ENCODE measurements around the gene SLC25A52.
"Not testable (repeated sequence)": the region's sequence is repeated elsewhere in the genome, so short reads cannot be mapped to it uniquely, and the experiment has no call there.

The SLC25A52 gene

DNA sequence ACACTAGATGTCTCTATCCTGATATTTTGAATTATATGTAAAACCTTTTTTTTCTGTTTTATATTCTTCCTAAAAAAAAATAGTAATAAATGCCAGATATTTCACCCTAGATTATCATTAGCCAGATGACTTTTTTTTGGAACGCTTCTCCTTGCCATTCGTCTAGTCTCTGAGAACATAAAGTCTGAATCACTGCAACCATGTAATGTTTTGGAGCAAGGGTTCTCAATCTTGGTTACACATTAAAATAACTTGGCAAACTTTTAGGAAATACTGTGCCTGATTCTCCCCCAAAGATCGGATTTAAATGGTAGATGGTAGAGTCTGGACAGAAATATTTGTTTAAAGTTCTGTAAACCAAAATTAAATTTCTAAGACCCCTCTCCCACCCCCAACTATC, 21.0 kb downstream of the SLC25A52 start:
- DNase-seq = no peak

DNA sequence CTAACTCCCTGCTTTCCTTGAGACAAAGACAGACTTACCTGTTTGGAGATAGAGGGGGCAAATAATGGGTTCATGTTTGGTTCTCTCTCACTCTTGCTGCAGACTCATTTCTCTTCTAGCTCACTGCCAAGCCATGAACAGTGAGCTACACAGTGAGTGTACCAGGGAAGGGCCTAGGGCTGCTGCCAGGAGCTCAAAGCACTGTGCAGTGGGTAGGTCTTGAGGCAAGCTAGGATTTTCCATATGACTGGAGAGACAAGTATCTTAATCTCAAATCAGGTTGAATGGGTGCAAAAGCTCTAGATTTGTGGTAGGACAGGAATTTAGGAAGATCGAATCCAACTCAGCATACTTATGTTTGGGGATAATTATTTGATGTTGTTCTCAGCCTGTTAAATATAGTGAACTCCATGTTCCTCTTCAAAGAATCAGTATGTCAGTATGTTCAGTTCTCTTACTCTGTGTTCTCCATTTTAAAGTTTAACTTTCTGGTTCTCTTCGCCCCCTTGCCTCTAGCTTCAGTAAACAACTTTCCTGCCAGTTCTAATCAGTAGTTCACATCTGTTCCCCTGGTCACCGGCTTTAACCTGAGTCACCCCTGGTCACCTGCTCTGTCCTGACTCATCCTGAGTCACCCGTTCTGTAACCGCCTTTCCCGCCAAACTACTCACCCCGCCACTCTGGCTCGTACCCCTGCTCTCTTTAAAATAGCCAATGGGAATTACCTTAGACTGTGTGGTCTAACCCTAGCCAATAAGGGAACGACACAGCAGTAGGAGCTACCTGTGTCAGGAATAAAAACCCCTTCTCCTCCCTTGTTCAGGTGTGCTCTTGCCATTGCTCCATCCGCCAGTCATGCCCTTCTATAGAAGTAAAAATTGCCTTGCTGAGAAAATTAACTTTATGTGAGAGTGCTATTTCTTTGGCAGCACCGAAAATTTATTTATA, 21.9 kb downstream of the SLC25A52 start:
- no peak for DNase-seq

DNA sequence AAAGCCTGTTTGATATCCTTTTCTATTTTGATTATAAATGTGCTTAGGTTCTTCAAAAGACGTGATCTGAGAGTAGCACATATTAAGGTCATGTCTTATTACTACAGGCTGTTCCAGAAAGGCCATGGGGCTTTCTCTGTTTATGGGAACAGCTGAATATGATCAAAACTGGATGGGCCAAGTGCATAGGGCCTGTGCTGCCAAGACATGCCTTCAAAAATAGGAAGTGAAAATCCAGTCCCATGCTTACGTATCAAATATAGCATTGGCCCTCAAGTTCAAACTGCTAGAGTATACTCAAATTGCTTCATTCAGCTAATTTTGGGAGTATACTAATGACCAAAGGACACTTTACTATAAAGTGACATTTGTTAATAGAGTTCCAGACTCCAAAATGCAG, 24.1 kb downstream of the SLC25A52 start:
- DNase-seq = no peak

DNA sequence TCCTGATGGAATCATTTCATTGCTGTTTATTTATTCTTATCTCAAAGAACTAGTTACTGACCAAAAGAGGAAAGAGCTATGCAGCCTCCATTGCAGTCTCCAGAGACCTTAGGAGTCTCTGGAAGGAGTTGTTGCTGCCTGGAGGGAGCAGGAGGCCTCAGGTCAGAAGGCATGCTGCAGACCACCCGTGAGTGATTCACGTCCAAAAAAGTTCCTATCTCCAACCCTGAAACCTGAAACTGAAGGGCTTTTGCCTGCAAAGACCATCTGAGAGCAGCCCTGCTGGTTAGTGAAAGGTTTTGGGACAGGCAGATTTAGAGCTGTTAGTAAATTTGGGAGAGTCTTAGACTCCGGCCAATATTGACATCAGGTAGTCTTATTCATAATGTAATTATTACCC, 29.1 kb downstream of the SLC25A52 start:
- no peak for DNase-seq

DNA sequence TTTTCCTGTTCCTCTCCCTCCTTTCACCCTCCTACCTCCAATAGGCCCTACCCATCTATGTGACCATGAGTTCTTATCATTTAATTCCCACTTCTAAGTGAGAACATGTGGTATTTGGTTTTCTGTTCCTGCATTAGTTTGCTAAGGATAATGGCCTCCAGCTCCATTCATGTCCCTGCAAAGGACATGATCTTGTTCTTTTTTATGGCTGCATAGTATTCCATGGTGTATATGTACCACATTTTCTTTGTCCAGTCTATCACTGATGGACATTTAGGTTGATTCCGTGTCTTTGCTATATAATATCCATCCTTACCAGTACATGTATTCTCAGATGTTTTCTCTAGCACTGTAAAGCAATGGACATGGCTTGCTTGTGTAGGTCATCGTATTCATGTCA, 31.5 kb downstream of the SLC25A52 start:
- not testable (repeated sequence) for DNase-seq

DNA sequence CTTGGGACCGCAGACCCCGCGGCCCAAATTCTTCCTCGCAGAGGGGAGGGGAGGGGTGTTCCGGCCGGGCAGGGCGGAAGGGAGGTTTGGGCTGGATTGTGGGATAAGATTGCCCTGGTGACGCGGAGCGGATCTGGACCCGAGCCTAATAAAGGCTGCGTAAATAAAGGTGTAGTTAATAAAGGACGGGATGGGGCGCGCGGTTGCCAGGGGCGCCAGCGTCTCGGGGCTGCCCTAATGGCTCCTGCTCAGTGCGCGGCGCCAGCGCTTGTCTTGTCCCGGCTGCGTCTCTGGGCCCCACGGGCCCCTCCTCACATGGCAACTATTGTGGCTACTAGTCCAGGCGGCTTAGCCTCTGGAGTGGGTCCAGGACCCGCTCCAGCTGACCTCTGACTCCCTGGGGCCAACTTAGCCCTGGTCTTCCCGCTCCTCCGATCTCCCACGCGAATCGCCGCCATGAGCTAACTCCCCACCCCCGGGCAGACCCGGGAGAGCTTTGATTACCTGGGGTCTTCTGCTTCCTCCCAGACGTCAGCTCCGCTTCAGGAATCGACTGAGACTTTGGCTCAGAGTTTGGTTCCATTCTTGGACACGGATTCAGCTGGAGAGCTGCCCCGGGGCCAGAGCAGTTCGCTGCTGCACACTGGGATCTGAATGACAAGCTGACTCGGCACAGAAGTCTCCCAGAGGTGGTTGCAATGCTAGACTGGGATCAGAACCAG, 36.5 kb downstream of the SLC25A52 start:
- DNase-seq = no peak

DNA sequence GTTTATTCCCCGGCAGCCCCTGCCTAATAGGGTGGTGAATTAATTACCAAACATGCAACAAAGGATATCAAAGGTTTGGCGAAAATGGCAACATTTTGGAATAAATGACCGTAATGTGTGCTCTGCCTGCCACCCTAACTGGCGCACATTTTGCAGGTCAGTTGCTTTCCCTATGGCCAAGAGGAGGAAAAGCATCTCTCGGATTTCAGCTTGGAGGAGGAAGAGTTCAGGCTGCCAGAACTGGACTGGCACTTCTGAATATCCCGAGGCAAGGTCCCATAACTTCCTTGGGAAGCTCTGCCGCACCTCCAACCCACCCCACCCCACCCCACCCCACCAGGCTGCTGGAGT, 37.1 kb downstream of the SLC25A52 start:
- no peak for DNase-seq

DNA sequence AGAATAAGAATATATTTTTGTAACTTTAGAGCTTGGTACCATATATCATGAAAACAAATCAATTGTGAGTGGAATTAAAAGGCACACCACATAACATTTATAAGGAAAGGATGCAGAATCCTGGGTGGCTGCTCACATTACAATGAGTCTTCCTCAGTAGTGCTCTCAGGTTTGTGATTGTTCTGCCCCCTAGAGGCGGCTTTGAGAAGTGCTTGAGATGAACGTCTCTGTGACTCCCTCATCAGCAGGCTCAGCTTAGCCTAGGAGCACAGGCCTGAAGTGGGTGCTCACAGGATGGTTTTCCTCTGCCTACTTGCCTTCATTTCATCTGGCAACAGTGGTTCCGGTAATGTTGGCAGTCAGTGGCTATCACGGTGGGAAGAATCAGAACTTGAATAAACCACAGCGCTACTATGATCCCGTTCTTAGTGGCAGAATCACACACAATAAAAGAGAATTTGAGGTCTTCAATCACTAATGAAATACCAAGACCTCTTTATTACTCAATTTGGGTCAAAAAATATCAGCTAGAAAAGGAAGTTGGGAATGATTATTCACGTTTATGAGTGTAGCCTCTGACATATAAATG, 38.2 kb downstream of the SLC25A52 start:
- peak; percentile 66 to 75 for DNase-seq

DNA sequence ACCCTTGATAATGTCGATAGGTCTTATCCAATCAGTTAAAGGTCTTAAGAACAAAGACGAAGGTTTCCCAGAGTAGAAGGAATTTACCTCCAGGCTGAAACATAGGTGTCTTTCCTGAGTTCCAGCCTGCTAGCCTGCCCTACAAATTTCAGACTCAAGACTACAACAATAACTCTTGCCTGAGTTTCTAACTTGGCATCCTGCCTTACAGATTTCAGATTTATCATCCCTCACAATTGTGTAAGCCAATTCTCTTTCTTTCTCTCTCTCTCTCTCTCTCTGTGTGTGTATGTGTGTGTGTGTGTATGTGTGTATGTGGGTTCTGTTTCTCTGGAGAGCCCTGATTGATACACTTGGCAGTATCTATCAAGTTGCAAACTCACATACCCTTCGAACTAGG, 39.1 kb downstream of the SLC25A52 start:
- no peak for DNase-seq

DNA sequence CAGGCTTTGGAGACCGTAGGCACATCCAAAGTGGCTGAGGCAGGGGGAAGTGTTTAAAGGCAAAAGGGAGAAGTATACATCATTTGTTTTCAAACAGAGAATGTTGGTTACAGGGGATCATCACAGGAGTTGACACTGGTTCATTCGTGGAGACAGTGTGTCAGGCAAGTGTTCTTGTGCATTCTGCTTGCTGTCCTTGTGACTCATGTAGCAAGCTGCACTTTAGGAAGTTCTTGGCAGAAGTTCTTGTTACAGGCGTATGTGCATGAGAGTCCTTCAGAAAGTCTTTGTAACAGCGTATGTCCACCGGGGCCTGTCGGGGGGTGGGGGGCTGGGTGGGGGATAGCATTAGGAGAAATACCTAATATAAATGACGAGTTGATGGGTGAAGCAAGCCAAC, 39.8 kb downstream of the SLC25A52 start:
- no peak for DNase-seq

DNA sequence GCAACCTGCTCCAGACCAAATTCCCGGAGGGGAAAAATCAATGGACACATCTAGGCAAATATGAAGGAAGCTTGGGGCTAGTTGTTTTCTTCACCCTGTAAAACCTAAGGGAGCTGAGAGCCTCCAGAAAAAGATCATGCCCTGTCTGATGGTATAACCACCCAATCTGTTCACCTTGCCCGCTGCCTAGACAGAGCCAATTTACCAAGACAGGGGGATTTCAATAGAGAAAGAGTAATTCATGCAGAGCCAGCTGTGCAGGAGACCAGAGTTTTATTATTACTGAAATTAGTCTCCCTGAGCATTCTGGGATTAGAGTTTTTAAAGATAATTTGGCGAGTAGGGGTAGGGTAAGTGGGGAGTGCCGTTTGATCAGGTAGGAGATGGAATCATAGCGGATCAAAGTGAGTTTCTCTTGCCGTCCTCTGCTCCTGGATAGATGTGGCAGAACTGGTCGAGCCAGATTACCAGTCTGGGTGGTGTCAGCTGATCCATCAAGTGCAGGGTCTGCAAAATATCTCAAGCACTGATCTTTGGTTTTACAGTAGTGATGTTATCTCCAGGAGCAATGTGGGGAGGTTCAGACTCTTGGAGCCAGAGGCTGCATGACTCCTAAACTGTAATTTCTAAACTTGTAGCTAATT, 41.2 kb downstream of the SLC25A52 start:
- no peak for DNase-seq

DNA sequence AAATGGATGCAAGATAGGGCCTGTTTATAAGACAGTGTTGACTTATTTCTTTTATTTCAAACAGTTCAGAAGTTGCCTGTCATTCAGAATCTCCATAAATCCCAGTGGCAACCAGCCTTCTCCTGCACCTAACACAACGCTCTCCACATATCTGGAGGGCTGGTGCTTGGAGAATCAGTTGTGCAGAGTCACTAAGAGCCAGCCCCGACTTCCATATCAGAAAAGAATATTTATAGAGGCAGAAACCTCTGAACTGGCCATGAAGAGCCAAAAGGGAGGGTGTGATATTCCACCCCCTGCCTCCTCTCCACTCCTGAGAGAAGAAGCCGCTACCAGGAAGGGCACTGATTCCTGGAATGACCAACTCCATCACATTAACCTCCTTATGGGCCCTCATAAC, 42.3 kb downstream of the SLC25A52 start:
- no peak for DNase-seq

DNA sequence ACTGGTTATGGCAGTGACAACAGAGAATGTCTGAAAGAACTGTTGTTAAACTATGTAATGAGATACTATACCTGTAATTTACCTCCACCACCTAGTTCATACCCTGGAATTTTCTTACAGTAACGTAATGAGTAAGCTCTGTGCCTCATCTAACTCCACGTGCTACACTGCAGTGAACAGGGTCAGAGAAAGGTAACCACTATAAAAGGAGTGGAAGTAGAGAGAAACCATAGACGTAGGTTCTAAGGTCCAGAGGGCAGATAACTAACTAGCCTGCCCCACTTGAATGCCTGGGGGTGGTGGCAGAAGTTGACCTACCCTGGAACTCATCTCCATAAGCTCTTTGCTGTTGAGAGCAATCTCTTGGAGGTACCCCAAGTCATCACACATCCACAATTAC, 44.3 kb downstream of the SLC25A52 start:
- DNase-seq = no peak

DNA sequence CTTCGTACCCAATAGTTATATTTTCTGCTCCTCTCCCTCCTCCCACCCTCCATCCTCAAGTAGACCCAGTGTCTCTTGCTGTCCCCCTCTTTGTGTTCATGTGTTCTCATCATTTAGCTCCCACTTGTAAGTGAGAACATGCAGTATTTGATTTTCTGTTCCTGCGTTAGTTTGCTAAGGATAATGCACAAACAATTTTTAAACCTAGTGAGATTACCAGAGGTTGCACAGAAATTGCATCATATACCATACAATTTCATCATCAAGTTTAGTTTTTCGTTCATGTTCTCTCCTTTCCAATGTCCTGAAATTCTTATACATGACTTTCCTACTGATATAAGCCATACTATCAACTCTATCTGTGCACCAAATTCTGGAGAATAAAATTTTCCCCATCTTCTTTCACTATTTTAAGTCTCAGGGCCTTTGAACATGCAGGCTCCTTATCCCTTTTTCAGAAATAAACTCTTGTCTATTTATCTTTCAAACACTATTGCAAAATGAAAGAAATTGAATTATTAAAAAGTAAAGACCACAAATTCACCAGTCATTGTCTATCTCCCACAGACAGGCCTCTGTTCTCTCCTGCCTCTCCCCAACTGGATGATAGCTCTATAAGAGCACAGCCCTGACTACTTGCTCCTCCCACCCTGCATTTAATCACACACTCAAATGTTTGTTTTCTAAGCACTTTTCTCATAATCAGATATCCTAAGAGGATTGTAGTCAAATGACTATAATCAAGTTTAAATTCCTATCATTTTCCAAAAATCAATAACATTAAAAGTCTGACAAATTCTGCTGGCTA, 49.1 kb downstream of the SLC25A52 start:
- no peak for DNase-seq

DNA sequence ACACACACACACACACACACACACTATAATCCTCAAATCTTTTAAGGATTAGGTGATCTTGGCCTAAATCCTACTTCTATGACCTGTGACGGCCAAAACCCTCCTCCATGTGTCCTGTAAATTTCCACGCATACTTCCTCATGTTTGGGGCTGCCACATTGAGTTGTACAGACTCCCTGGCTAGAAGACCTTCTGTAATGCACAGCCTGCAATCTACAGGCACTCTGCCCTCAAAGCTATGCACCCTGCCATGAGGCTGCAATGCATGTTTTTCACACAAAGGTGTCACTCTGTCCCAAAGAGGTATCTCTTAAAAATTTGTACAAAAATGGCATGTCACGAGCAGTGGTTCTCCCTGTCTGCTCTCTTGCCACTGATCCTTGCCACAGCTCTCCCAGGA, 49.9 kb downstream of the SLC25A52 start:
- no peak for DNase-seq
